Urinary bladder (tissue), 4 donors: ENCODE data around the gene TAF4. TPM values are rescaled to one million over a fixed set of nuclear protein-coding genes. Genes with fewer than 3 reads are reported as not detected.

Experiments used
- DNase-seq: peaks from one replicate; pipeline ENCODE4 v3.0.0-alpha.2; 2015; ENCODE audit errors: extremely low spot score
- H3K27ac ChIP-seq: one replicate; pipeline ENCODE4 v1.5.1; 2013; ENCODE audit warnings: low read depth, mild to moderate bottlenecking, moderate library complexity
- H3K36me3 ChIP-seq: one replicate; pipeline ENCODE4 v1.6.1; 2013; ENCODE audit warnings: mild to moderate bottlenecking, moderate library complexity; ENCODE audit not compliant: insufficient read depth
- H3K4me1 ChIP-seq: one replicate; pipeline ENCODE4 v1.6.1; 2013; ENCODE audit warnings: mild to moderate bottlenecking, moderate library complexity; ENCODE audit not compliant: insufficient read depth
- H3K4me3 ChIP-seq: one replicate; pipeline ENCODE4 v1.5.1; 2013; ENCODE audit warnings: low read depth, low read length
- WGBS: extraction: QIAGEN DNeasy Blood & Tissue Kit; methylation state at CpG from one replicate; pipeline ENCODE4 v1.1.7; 2013; 5-methylcytosine and 5-hydroxymethylcytosine counted together
- polyA plus RNA-seq: library from polyadenylated mRNA; stranded (reverse); fragments of 200-250 nt; gene quantifications from one replicate; pipeline ENCODE4 v1.2.3, GENCODE V29; 2013
- total RNA-seq: library from RNA; depleted of rRNA; stranded (reverse); fragments of >200 nt; gene quantifications from one replicate; pipeline ENCODE4 v1.2.3, GENCODE V29; 2014
- donor health status: healthy with polysubstance abuse.
- donor health status: healthy.

The TAF4 gene
- total and polyA plus RNA-seq, 2 donors, result 8.9 to 9.9 TPM

DNA sequence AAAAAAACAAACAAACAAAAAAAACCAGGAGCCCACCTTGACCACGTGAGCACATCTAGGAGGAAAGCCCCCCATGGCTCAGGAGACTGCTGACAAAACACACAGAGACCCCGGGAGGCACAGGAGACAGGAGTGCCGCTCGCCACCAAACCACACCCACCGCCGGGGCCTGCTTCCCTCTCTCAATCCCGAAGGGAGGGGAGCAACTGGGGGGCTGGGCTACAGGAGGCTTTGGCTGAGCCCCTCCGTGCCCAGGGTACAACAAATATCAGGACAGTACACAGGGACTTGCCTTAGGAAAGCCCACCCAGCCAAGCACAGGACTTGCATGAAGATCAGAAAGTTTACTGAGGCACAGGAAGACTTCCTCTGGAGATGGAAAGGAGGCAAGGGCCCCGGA, 102.5 kb downstream of the TAF4 start:
- Histone ChIP-seq H3K27ac (no peak overlapping the region), H3K36me3 (no peaks in the 10 kb centered on the region), H3K4me1 (no peaks in the 10 kb centered on the region), H3K4me3 (no peak overlapping the region)
- WGBS, result 68% methylated on average over 9 of the region's 9 CpGs
- DNase-seq, result no peak

DNA sequence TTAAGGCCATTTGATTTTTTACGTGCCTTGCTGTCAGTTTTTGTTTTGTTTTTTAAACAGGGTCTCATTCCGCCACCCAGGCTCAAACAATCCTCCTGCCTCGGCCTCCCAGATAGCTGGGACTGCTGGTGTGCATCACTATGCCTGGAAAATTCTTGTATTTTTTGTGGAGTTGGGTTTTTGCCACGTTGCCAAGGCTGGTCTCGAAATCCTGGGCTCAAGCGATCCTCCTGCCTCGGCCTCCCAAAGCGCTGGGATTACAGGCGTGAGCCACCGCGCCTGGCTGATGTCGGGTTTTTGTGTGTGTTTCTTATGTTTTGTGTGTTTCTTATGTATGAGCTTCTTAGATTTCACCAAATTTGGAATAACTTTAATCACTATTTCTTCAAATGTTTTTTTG, 104.8 kb downstream of the TAF4 start:
- Histone ChIP-seq H3K4me3 (no peak overlapping the region), H3K36me3 (no peaks in the 10 kb centered on the region), H3K27ac (no peak overlapping the region), H3K4me1 (no peaks in the 10 kb centered on the region)
- WGBS, result 94% methylated on average over 12 of the region's 12 CpGs
- DNase-seq, result no peak

DNA sequence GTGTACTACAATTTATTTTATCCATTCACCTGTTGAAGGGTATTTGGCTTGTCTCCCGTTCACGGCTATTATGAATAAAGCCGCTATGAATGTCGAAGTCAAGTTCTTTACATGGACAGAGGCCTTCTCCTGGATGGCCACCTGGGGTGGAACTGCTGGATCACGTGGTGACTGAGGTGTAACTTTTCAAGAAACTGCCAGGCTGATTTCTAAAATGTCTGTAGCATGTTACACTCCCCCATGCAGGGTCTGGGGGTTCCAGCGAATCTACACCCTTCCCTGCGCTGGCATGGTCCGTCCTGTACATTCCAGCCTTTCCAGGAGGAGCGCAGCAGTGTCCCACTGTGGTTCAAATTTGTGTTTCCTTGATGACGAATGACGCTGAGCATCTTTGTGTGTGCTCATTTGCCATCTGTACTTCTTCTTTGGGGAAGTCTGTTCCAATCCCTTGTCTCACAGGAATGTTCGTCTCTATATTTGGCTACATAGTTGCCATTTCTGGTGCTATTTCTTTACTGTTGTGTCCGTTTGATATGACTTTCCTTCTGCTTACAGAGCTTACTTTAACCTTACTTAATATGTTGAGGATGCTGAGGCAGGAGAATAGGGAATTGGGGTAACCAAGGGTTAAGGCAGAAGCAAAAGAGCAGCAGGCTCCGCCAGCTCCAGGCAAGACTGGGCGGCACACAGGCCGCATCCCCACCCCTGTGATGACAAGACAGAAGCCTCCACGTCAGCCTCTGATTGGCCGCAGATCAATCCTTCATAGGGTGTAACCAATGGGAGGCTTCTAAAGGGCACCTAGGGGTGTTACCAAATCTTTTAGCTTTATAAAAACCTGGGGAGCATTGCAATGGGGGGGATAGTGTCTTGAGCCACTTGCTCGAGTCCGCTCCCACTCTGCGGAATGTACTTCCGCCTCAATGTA, 106.6 kb downstream of the TAF4 start:
- no peaks in the 10 kb centered on the region for H3K36me3 ChIP-seq
- no peak for DNase-seq
- 65% methylated on average over 22 of the region's 22 CpGs for WGBS
- no peak overlapping the region for H3K4me3 ChIP-seq
- H3K4me1 ChIP-seq, result no peaks in the 10 kb centered on the region
- no peak overlapping the region for H3K27ac ChIP-seq

DNA sequence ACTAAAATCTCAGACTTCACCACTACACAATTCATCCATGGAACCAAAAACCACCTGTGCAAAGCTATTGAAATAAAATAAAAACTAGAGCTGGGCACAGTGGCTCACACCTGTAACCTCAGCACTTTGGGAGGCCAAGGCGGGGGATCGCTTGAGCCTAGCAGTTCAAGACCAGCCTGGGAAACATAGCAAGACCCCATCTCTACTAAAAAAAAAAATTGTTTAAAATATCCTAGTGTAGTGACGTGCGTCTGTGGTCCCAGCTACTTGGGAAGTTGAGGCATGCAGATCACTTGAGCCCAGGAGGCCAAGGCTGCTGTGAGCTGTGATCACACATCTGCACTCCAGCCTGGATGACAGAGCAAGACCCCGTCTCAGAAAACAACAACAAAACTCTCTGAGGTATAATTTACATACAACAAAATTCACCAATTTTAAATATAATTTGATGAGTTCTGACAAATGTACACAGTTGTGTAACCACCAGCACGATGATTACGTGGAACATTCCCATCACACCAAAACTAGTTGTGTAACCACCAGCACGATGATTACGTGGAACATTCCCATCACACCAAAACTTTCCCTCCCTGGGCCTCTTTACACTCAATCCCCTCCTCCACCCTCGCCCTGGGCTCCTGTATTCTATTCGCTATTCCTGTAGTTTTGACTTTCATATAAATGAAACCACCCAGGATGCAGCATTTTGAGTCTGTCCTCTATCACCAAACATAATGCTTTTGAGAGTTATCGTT, 107.5 kb downstream of the TAF4 start:
- H3K36me3 ChIP-seq, result no peaks in the 10 kb centered on the region
- DNase-seq, result no peak
- no peak overlapping the region for H3K4me3 ChIP-seq
- WGBS, result 85% methylated on average over 12 of the region's 12 CpGs
- no peak overlapping the region for H3K27ac ChIP-seq
- H3K4me1 ChIP-seq, result no peaks in the 10 kb centered on the region

DNA sequence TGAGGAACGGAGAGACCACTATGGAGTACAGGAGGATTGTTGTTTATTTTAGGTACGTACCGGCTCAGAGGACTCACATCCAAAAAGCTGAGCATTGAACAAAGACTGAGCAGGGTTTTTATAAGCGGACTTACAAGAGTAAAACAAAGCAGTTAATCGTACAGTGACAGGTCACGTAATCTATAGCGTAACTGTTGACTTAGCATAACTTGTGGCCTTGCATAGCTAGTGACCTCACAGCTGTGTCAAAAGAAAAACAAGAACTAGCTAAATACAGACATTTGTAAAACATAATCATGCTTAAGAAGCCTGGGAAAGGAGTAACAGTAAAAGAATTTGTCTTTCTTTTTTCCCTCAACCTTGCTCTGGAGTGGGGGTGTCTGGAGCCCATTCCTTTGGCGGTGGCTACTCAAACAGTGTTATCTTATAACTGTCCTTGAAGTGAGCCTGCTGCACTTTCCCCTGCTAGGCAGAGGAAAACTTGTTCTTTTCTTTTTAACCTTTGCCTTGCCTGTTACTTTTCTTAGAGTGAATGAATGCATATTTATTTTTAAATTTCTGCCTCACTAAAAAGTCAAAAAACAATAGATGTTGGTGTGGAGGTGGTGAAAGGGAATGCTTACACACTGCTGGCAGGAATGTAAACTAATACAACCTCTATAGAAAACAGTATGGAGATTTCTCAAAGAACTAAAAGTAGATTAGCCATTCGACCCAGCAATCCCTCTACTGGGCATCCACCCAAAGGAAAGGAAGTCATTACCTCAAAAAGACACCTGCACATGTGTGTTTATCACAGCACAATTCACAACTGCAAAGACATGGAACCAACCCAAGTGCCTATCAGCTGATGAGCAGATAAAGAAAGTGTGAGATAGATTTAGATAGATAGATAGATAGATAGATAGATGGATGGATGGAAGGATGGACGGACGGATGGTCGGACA, 109.0 kb downstream of the TAF4 start:
- WGBS, result 39% methylated on average over 12 of the region's 12 CpGs
- Histone ChIP-seq H3K4me3 (no peak overlapping the region), H3K27ac (no peak overlapping the region), H3K4me1 (no peaks in the 10 kb centered on the region), H3K36me3 (no peaks in the 10 kb centered on the region)
- DNase-seq, result peak; percentile 21

DNA sequence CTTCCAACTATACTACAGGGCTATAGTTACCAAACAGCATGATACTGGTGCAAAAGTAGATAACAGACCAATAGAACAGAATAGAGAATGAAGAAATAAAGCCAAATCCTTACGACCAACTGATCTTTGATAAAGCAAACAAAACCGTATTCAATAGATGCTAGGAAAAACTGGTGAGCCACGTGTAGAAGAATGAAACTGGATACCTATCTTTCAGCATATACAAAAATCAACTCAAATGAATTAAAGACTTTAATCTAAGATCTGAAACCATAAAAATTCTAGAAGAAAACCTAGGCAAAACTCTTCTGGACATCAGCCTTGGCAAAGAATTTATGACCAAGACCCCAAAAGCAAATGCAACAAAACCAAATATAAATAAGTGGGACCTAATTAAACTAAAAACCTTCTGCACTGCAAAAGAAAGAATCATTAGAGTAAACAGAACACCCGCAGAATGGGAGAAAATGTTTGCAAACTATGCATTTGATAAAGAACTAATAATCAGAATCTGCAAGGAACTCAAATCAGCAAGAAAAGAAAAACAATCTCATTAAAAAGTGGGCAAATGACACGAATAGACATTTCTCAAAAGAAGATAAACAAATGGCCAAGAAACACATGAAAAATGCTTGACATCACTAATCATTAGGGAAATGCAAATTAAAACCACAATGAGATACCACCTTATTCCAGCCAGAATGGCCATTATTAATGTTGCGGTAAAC, 109.8 kb downstream of the TAF4 start:
- WGBS, result 57% methylated on average over 6 of the region's 6 CpGs
- no peak overlapping the region for H3K4me3 ChIP-seq
- no peaks in the 10 kb centered on the region for H3K36me3 ChIP-seq
- DNase-seq, result no peak
- no peaks in the 10 kb centered on the region for H3K4me1 ChIP-seq
- no peak overlapping the region for H3K27ac ChIP-seq

DNA sequence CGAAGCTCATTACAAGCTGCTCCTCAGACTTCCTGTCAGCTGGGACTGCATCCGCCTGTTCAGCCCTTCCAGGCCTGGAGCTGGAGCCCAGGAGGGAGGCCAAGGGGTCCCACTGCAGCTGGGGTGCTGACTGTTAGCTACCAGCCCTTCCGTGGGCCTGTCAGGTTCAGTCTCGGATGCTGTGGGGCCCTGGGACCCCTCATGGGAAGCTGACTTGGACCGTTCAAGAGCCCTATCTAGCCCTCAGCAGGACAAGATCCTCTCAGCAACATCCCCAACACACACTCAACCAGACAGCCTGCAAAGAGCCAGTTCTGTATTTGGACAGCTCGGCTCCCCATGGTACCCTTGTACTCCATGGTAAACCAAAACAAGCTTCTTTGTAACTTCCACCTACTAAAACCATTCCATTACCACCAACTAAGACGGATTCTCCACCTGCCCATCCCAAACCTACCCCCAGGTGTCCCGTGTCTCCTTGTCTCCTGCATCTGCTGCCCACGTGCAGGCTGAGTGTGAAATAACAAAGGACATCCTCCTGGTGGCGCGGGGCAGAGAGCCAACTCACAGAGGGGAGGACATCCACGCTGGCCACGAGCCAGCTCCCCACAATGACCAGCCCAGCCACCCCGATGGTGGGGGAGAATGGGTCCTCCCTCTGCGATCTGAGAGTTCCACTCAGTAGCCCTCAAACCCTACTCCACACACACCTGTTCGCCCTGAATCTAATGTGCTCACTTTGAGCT, 111.2 kb downstream of the TAF4 start:
- no peak overlapping the region for H3K27ac ChIP-seq
- WGBS, result 64% methylated on average over 16 of the region's 16 CpGs
- DNase-seq, result no peak

DNA sequence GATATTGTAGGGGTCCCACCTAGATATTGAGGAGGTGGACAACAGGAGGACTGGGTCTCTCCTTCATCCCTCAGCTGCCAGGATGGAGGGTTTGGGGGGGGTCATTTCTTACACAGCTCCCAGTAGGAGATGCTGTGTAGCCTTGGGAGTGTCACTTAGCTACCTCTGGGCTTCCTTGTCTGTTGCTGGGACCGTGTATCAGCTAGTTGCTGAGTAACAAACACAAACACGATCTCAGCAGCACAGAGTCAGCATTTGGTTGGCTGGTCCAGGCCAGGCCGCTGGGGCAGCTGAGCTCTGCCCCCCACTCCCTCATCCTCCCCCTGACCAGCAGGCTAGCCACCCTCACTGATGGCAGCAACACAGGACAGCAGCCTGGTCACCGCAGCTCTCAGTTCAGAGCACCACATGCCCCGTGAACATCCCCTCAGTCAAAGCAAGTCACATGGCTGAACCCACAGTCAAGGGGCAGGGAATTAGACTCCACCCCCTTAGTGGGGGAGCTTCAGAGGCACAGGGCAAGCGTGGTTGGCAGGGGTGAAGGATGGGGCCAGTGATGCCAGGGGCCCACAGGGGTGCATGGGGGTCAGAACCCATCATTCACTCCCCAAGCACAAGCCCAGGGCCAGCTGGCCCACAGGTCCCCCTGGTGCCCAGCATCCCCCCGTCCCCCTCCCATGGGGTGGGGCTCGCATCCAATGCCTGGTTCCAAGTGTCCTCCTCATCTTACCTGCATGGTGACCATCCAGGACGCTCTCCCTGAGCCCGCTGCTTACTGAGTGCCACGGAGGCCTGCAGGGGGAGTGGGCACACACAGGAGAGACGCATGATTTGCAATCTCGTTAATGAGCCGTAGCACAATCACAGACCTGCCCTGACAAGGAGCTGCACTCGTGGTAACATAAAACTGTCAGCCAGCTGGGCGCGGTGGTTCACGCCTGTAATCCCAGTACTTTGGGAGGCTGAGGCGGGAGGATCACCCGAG, 112.4 kb downstream of the TAF4 start:
- Histone ChIP-seq H3K36me3 (no peaks in the 10 kb centered on the region), H3K27ac (no peak overlapping the region), H3K4me1 (no peaks in the 10 kb centered on the region), H3K4me3 (no peak overlapping the region)
- 78% methylated on average over 20 of the region's 20 CpGs for WGBS
- DNase-seq, result no peak

More for the DNA sequence above, 111.2 kb downstream of the TAF4 start:
- no peaks in the 10 kb centered on the region for H3K4me1 ChIP-seq
- no peaks in the 10 kb centered on the region for H3K36me3 ChIP-seq
- no peak overlapping the region for H3K4me3 ChIP-seq

DNA sequence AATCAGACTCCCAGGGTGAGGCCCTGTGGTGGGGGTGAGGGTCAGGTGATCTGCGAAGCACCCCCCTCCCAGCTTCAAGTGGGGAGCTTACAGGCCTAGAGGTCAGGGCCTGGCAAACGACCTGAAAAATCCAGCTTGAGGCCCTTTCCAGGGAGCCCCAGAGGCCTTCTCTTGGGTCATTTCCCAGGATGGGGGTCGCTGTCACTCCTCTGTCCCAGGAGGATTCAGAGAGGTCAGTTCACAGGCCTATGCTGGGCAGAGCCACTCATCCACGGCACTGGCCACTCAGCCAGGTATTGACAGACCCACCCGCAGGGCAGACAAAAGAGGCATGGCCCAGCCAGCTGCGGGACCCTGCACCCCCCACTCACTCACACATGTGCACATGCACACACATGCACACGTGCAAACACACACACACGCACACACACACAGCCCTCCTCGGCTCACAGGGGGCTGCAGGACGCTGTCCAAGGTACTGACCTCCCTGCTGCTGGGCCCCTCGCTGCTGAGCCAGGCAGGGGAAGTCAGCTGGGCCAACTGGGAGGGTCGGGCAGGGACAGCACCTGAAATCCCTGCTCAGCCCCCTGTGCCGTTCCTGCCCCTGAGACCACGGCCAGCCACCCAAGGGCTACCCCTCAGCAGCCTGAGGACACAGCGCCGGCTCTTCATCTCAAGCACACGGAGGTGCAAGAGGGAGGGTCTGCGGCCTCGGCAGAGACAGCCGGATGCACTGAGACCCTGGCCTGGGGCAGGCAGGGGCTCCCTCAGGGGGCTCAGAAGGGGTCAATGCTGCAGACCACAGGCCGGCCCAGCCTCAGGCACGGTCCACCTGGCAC, 113.8 kb downstream of the TAF4 start:
- peak; percentile 2 for DNase-seq

DNA sequence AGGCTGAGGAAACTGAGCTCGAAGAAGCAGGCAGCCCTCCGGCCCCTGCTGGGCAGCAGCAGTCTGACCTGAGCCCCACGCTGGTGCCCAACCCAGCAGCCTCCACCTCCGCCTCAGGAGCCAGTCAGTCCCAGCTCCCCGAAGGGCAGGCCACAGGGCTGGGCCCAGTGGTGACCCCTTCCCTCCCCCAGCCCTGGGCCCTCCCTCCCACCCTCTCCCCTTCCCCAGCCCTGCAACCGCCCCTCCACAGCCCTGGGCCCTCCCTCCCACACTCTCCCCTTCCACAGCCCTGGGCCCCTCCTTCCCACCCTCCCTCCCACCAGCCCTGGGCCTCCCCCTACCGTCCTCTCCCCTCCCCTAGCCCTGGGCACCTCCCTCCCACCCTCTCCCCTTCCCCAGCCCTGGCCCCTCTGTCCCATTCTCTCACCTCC, 115.0 kb downstream of the TAF4 start:
- H3K27ac ChIP-seq, result no peak overlapping the region
- DNase-seq, result no peak
- WGBS, result 44% methylated on average over 7 of the region's 7 CpGs
- no peak overlapping the region for H3K4me3 ChIP-seq
- no peaks in the 10 kb centered on the region for H3K36me3 ChIP-seq
- H3K4me1 ChIP-seq, result no peaks in the 10 kb centered on the region

More for the DNA sequence above, 113.8 kb downstream of the TAF4 start:
- WGBS, result 20% methylated on average over 22 of the region's 22 CpGs
- no peak overlapping the region for H3K4me3 ChIP-seq
- no peak overlapping the region for H3K27ac ChIP-seq
- no peaks in the 10 kb centered on the region for H3K4me1 ChIP-seq
- no peaks in the 10 kb centered on the region for H3K36me3 ChIP-seq
